OCI-LY7 (cell line): ENCODE measurements around the gene GIMAP2. TPM values are rescaled to one million over a fixed set of nuclear protein-coding genes. Genes with fewer than 3 reads are reported as not detected.

Source experiments
- BruUV-seq: library from RNA; stranded (reverse); fragments of 400-500 nt; replicated peaks from 2 replicates; lab custom pipeline; 2021; lab: Mats Ljungman, UMichigan
- CTCF ChIA-PET: fragments of 300-600 bp; sonication (Branson Sonifier 250); formaldehyde crosslinking; loops from one replicate; lab custom pipeline; 2022; ENCODE audit warnings: antibody characterized with exemption; ENCODE audit not compliant: unreplicated experiment; lab: Charles Lee
- POLR2A ChIA-PET: fragments of 300-600 bp; sonication (Branson Sonifier 250); formaldehyde crosslinking; loops from one replicate; lab custom pipeline; 2022; ENCODE audit warnings: antibody characterized with exemption; lab: Charles Lee
- DNase-seq: peaks from one replicate; pipeline ENCODE4 v3.0.0-alpha.2; 2015; ENCODE audit warnings: low spot score
- H2AFZ ChIP-seq: fragments of 200-600 bp; sonication (generic), shearing (Covaris generic); 2 replicates; pipeline ENCODE4 v1.6.1; 2014; ENCODE audit warnings: mild to moderate bottlenecking, antibody characterized with exemption, low read length, moderate library complexity
- H3K27ac ChIP-seq: fragments of 200-600 bp; sonication (generic); 2 replicates; pipeline ENCODE4 v1.5.1; 2014; ENCODE audit warnings: mixed run types, low read depth, mild to moderate bottlenecking, moderate library complexity, low read length, inconsistent platforms; ENCODE audit not compliant: poor library complexity, severe bottlenecking
- H3K36me3 ChIP-seq: fragments of 200-600 bp; sonication (generic); 2 replicates; pipeline ENCODE4 v1.6.1; 2014; ENCODE audit warnings: mild to moderate bottlenecking, antibody characterized with exemption, low read length, moderate library complexity, mixed read lengths; ENCODE audit not compliant: insufficient read depth
- H3K4me1 ChIP-seq: fragments of 200-600 bp; sonication (generic); 2 replicates; pipeline ENCODE4 v1.5.1; 2014; ENCODE audit warnings: mild to moderate bottlenecking, low read length; ENCODE audit not compliant: insufficient read depth, poor library complexity, severe bottlenecking
- H3K4me2 ChIP-seq: fragments of 200-600 bp; sonication (generic); 2 replicates; pipeline ENCODE4 v1.6.1; 2014; ENCODE audit warnings: mild to moderate bottlenecking, low read length
- H3K4me3 ChIP-seq: fragments of 200-600 bp; sonication (generic); 2 replicates; pipeline ENCODE4 v1.5.1; 2014; ENCODE audit warnings: mild to moderate bottlenecking, low read depth, low read length; ENCODE audit not compliant: poor library complexity, severe bottlenecking
- H3K79me2 ChIP-seq: fragments of 200-600 bp; sonication (generic); 2 replicates; pipeline ENCODE4 v1.6.1; 2016; ENCODE audit warnings: low read depth, mild to moderate bottlenecking, low read length, moderate library complexity, mixed read lengths; ENCODE audit not compliant: insufficient read depth
- H3K9me2 ChIP-seq: fragments of 200-600 bp; sonication (generic); 2 replicates; pipeline ENCODE4 v1.6.1; 2016; ENCODE audit warnings: mild to moderate bottlenecking, low read length, mixed read lengths; ENCODE audit not compliant: insufficient read depth
- H3K9me3 ChIP-seq: fragments of 200-600 bp; sonication (generic); 2 replicates; pipeline ENCODE4 v1.6.1; 2014; ENCODE audit warnings: mild to moderate bottlenecking, mixed run types, low read length, mixed read lengths
- H4K20me1 ChIP-seq: fragments of 200-600 bp; sonication (generic); 2 replicates; pipeline ENCODE4 v1.6.1; 2014; ENCODE audit warnings: mild to moderate bottlenecking, antibody characterized with exemption, low read length, moderate library complexity, mixed read lengths; ENCODE audit not compliant: insufficient read depth
- EZH2phosphoT487 ChIP-seq: fragments of 200-600 bp; sonication (generic); IDR thresholded peaks from 2 replicates; pipeline ENCODE4 v1.6.1; 2018; ENCODE audit warnings: low read depth, borderline replicate concordance, mild to moderate bottlenecking, mixed run types, antibody characterized with exemption, low read length, moderate library complexity, mixed read lengths
- intact Hi-C: fragments of 100-400 bp; cut with micrococcal nuclease; formaldehyde crosslinking; loops from one replicate; pipeline ENCODE4 v1.10.0; 2022; ENCODE audit not compliant: unreplicated experiment
- total RNA-seq, 2 experiments: library from RNA; depleted of rRNA in 1 of 2; stranded (reverse); fragments of >200 nt in 1 of 2; shearing (Covaris generic) in 1 of 2; gene quantifications; 2 replicates each; pipeline ENCODE4 v1.2.3, GENCODE V29; 2014 to 2022
- TF ChIP-seq, protein P1 (sequence below): fragments of 200-600 bp; sonication (generic); conservative IDR thresholded peaks from 2 replicates; pipeline ENCODE4 v1.5.1; 2014; ENCODE audit warnings: mild to moderate bottlenecking, antibody characterized with exemption, low read length, moderate library complexity, mixed read lengths

The GIMAP2 gene
- total RNA-seq, 2 experiments from 2014 or later, result not detected

DNA sequence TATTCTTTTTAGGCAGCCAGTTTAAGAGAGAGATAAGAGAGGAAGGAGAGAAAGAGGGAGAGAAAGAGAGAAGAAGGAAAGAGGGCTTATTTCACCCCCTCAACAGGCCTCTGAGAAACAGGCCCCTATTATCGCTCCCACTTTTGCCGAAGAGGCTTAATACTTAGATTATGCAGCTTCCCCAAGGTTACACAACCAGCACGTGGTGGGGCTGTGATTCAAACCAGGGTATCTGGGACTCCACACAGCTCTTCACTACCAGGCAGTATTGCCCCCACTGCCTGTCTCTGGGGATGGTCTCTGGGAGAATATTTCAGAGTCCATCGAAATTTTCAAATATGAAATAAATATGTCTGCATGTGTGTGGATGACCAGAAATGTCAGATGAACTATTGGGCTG is 33.9 kb downstream of the GIMAP2 start:
- H4K20me1 ChIP-seq, result no peaks in the 10 kb centered on the region
- TF ChIP-seq, protein P1, sequence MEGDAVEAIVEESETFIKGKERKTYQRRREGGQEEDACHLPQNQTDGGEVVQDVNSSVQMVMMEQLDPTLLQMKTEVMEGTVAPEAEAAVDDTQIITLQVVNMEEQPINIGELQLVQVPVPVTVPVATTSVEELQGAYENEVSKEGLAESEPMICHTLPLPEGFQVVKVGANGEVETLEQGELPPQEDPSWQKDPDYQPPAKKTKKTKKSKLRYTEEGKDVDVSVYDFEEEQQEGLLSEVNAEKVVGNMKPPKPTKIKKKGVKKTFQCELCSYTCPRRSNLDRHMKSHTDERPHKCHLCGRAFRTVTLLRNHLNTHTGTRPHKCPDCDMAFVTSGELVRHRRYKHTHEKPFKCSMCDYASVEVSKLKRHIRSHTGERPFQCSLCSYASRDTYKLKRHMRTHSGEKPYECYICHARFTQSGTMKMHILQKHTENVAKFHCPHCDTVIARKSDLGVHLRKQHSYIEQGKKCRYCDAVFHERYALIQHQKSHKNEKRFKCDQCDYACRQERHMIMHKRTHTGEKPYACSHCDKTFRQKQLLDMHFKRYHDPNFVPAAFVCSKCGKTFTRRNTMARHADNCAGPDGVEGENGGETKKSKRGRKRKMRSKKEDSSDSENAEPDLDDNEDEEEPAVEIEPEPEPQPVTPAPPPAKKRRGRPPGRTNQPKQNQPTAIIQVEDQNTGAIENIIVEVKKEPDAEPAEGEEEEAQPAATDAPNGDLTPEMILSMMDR, result no peak
- TF ChIP-seq EZH2phosphoT487, result no peak
- intact Hi-C loops, result no loop called here
- no peaks in the 10 kb centered on the region for H3K9me3 ChIP-seq
- POLR2A ChIA-PET, result no interaction called here
- no peak overlapping the region for H3K4me2 ChIP-seq
- CTCF ChIA-PET, result interaction anchor here (0.5 kb wide), 1 partner anchor 114 kb away, joined by 3 read pairs; no protein-coding TSS in a partner anchor
- no peaks in the 10 kb centered on the region for H3K36me3 ChIP-seq
- no peak overlapping the region for H3K27ac ChIP-seq
- no peaks in the 10 kb centered on the region for H3K79me2 ChIP-seq
- no peaks in the 10 kb centered on the region for H3K9me2 ChIP-seq
- no peaks in the 10 kb centered on the region for H3K4me1 ChIP-seq
- no peak overlapping the region for H2AFZ ChIP-seq
- no peak for DNase-seq
- no peak overlapping the region for H3K4me3 ChIP-seq
- no TSS peak for BruUV-seq

DNA sequence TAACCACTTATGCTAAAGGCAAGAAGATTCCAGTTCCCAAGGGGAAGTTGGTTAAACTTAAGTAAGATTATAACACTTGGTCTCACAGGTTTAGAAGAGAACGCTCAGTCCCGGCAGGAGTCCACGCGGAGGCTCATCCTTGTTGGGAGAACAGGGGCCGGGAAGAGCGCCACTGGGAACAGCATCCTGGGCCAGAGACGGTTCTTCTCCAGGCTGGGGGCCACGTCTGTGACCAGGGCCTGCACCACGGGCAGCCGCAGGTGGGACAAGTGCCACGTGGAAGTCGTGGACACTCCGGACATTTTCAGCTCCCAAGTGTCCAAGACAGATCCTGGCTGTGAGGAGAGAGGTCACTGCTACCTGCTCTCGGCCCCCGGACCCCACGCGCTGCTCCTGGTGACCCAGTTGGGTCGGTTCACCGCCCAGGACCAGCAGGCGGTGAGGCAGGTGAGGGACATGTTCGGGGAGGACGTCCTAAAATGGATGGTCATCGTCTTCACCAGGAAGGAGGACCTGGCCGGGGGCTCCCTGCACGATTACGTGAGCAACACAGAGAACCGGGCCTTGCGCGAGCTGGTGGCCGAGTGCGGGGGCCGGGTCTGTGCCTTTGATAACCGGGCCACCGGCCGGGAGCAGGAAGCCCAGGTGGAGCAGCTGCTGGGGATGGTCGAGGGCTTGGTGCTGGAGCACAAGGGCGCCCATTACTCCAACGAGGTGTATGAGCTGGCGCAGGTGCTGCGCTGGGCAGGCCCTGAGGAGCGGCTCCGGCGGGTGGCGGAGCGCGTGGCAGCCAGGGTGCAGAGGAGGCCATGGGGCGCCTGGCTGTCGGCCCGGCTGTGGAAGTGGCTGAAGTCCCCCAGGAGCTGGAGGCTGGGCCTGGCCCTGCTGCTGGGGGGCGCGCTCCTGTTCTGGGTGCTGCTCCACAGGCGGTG is 34.7 kb downstream of the GIMAP2 start:
- Histone ChIP-seq H3K9me2 (no peaks in the 10 kb centered on the region), H3K4me2 (no peak overlapping the region), H3K4me1 (no peaks in the 10 kb centered on the region), H4K20me1 (no peaks in the 10 kb centered on the region), H3K79me2 (no peaks in the 10 kb centered on the region), H3K27ac (no peak overlapping the region), H3K4me3 (no peak overlapping the region), H3K9me3 (no peaks in the 10 kb centered on the region), H3K36me3 (no peaks in the 10 kb centered on the region), H2AFZ (no peak overlapping the region)
- ChIA-PET CTCF (no interaction called here), POLR2A (no interaction called here)
- intact Hi-C loops, result no loop called here
- TF ChIP-seq, protein P1, result no peak
- no peak for TF ChIP-seq EZH2phosphoT487
- DNase-seq, result no peak
- BruUV-seq, result no TSS peak

DNA sequence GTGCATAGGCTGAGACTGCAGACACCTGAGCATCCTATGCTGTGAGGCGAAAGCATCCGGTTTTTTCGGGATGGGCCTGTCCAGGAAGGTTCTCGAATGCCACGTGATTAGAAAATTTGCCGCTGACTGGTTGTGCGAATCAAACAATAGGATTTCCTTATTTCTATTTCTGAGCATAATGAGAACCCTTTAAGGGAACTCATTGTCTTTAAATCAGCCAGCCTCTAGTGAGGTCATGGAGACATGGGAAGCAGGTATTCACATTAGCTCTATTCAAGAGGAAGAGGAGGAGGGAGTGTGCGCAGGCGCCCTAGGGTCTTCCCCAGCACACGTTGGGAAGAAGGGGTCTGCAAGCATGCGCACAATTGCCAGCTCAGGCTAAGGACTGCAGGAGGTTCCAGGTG is 36.5 kb downstream of the GIMAP2 start:
- H2AFZ ChIP-seq, result no peak overlapping the region
- DNase-seq, result no peak
- no peak overlapping the region for H3K4me2 ChIP-seq
- H3K4me3 ChIP-seq, result no peak overlapping the region
- H3K36me3 ChIP-seq, result no peaks in the 10 kb centered on the region
- no TSS peak for BruUV-seq
- TF ChIP-seq EZH2phosphoT487, result no peak
- TF ChIP-seq, protein P1, result no peak
- ChIA-PET CTCF (no interaction called here), POLR2A (no interaction called here)
- H4K20me1 ChIP-seq, result no peaks in the 10 kb centered on the region
- H3K79me2 ChIP-seq, result no peaks in the 10 kb centered on the region
- no peaks in the 10 kb centered on the region for H3K9me3 ChIP-seq
- no peaks in the 10 kb centered on the region for H3K4me1 ChIP-seq
- intact Hi-C loops, result no loop called here
- H3K9me2 ChIP-seq, result no peaks in the 10 kb centered on the region
- no peak overlapping the region for H3K27ac ChIP-seq
